Measurements from ENCODE around the gene ANKRD44.

Gene ANKRD44

GRCh38 chr2:197208024-197208423 is 102.6 kb downstream of the ANKRD44 start:
- no peak for DNase-seq (ENCODE audit: low read depth in 2 of 2)

GRCh38 chr2:197207598-197207997 is 103.0 kb downstream of the ANKRD44 start:
- no peak for DNase-seq (ENCODE audit: low read depth in 2 of 2)

- DNase-seq (ENCODE audit: low read depth in 2 of 2): no peak
Measured at GRCh38 chr2:197207106-197207505, 103.5 kb downstream of the ANKRD44 start.

DNA sequence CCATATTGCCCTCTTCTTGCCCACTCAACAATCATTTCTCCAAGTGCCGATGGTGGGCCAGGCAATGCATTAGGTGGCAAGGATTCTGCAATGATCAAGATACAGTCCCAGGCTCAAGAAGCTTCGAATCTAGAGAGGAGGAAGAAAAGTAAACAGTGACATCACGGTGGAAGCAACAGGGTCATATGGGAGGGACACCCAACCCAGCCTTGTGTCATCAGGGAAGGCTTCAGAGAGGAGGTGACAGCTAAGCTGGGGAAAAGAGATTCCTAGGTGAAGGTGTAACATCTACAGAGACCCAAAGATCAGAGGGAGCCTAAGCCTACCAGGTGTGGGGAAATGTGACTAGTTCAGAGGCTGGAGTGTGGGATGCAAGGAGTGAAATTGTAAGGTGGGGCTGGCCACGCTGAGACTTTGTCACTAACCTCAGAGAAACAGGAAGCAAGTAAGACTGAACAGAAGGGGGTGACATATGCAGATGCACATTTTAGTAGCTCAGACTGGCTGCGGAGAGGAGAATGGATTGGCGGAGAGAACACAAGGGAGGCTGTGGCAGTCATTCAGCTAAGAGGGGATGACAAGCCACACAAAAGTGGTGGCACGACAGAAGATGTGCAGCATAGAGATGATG is 104.9 kb downstream of the ANKRD44 start:
- DNase-seq (ENCODE audit: low read depth in 2 of 2): peak; percentile 26 to 40

DNA sequence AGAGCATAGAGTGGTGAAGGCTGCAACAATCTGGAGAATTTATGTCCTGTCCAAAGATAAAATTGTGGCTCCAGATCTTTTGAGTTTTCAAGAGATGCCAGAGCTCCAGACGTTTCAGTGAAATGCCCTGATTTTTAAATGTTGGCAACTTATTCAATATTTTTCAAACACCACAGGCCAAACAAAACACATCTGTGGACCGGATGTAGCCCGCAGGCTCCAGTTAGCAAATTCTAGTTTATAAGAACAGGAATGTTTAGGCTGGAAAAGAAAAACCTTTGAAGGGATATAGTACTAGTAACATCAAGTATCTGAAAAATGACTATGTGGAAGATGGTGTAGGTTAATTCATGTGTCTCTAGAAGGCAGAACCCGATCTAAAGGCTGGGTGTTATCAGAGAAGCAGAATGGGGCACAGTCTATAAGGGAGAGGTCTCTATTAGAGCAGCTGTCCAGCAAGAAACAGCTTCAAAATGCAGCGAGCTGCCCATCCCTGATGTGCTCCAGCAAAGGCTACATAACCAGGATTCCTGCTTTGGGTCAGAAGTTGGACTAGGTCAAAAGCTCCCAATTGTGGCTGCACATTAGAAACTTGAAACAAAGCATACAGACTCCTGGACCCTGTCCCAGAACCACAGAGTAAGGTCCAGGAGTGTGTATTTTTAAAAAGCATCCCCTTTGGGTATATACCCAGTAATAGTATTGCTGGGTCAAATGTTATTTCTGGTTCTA is 105.9 kb downstream of the ANKRD44 start:
- no peak for DNase-seq (ENCODE audit: low read depth in 2 of 2)

GRCh38 chr2:197201874-197202273 is 108.7 kb downstream of the ANKRD44 start:
- DNase-seq (ENCODE audit: low read depth in 2 of 2): no peak

DNA sequence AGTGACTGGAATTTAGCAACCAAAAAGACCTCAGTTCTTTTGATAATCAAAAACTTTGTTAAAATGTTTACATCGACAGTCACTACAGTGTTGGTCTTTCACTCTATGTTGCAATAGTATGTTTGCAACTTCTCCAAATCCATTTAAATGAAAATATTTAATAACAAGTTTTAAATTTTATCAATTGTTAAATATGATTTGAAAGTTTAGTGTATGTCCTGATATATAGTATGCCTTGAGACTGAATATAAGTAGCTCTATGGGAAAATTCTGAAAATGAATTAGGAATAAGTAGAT is 109.9 kb downstream of the ANKRD44 start:
- no peak for DNase-seq (ENCODE audit: low read depth in 2 of 2)

DNA sequence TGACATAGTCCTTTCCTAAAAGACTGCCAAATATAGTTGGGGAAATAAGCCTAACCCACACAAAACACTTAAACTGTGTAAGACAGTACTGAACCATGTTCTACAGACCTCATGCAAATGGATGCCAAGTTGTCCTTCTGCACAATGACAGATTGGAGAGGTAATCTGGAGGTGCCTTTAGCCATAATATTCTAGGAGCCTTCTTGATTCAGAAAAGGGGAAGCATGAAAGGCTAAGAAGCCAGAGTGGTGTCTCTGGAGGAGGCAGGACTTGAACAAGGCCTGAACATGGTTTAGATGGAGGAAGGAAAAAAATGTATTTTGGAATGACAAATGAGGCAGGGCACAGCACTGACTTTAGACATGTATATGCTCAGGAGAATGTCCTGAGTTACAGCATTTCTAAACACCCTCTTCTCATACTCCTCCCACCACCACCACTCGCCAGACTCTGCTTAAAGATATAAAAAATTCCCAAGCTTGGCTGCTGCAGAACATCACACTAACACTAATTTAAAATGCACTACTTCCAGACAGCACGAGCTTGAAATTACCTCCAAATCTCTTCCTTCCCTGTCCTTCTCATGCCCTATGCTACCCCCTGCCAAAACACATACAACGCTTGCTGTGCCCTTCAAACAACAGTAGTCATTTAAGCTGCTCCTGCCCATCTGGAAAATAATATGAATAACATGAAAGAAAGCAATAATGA is 110.4 kb downstream of the ANKRD44 start:
- DNase-seq (ENCODE audit: low read depth in 2 of 2): no peak

DNA sequence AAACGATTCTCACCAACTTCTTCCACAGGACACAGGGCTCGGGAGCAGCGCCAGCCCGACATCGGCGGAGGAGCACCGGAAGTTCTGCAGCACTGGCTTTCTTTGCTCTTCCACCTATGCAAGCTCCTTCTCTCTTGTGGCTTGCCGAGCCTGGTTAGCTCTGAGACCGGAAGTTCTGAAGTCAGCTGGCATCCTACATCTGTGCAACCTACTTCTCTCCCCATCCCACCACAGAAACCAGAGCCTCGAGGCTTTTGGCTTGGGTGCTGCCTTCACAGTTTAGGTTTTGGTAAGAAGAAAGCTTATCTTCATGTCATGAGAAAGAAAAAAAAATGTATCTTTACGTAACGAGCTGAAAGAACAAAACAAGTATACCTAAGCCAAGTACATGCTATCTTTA is 111.7 kb downstream of the ANKRD44 start:
- peak; percentile 46 to 66 for DNase-seq (ENCODE audit: low read depth in 2 of 2)

- no peak for DNase-seq (ENCODE audit: low read depth in 2 of 2)
Measured at GRCh38 chr2:197197895-197198311, 112.7 kb downstream of the ANKRD44 start.

DNA sequence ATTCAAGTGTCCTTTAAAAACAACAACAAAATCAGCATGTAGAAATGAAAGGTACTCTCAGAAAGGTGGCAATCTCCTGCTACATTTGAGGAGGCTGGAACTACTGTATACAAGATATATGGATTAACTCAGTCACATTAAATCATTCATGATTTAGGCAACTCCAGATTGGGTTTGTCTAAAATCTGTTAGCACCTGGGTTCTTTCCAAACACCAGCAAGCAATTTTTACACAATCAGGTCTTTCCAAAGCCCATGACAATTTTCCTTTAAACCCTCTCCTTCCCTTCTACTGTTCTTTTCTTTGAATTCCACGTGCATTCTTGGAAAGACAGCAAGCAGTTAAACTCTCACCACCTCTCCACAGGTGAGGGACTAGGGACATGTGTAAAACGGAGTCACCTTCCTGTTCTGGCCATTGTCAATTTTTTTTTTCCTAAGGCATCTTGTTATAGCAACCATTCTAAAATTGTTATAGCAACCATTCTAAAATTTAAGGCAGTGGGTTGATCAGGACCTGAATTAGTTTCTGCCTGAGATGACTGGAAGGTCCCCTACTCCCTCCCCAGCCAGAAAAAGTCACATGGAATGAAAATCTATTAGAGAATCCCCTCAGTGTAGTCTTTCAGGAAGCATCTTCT is 113.9 kb downstream of the ANKRD44 start:
- no peak for DNase-seq (ENCODE audit: low read depth in 2 of 2)

DNA sequence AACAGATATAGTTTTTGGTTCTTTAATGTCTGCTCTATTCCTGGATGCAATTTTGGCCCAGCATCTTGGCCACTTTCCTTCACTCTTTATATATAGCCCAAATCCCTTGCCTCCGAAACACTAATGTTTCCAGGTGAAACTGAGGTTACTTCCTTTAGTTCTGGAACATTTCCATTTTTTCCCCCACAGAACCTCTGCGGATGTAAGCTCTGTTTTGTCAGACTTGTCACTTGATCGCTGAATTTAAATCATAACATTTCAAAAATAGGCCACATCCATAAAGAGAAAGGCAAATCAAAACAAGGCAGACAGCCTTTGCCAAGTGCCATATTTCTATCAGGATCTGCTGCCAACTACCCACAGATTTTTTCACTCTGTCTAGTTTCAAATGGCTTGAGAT is 115.1 kb downstream of the ANKRD44 start:
- DNase-seq (ENCODE audit: low read depth in 2 of 2): no peak

GRCh38 chr2:197191940-197192322 is 118.6 kb downstream of the ANKRD44 start:
- no peak for DNase-seq (ENCODE audit: low read depth in 2 of 2)

DNA sequence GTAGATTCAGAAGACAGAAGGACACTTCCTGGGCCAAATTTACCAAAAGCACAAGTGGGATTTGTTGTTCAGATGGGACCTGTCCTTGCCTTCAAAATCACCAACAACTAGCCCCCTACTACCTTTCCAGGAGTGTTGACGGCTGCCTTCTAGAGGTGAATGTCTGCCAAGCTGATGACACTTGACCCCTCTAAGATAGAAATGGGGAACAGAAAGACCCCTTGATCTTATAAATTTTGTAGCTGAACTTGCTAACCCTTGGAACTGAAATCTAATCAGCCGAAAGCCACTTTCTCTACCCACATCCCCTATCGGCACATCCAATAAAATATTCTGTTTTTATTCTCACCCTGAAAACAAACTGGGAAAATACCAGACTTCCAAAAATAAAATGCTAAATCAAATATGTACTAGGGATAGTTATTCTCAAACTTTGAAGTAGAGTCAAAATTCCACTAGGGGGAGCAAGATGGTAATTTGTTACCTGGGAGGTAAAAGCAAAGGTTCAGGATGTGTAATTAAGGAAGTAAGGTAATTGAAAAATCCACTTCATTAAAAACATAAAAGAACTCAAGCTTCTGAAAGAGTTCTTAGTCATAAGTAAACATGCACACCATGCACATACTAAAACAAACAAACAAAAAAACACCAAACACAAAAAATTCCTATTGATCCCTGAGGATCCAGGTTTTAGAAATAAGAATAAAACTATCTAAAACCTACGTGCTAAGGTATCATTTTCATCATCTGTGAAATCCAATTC is 119.2 kb downstream of the ANKRD44 start:
- no peak for DNase-seq (ENCODE audit: low read depth in 2 of 2)

DNA sequence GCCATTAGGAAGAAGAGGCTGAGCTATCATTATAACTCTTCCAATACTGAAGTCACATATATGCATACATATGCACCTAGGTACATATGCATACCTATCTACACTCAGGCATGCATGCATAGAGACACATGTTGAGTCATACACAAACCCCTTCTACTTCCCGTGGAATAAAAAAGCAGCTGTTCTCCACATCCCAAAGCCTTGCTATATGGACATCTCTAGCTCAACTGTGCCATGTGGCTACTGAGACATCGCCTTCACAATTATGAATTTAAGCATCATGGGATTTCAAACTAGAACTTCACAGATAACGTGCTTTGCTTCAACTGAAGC is 120.5 kb downstream of the ANKRD44 start:
- DNase-seq (ENCODE audit: low read depth in 2 of 2): no peak

DNA sequence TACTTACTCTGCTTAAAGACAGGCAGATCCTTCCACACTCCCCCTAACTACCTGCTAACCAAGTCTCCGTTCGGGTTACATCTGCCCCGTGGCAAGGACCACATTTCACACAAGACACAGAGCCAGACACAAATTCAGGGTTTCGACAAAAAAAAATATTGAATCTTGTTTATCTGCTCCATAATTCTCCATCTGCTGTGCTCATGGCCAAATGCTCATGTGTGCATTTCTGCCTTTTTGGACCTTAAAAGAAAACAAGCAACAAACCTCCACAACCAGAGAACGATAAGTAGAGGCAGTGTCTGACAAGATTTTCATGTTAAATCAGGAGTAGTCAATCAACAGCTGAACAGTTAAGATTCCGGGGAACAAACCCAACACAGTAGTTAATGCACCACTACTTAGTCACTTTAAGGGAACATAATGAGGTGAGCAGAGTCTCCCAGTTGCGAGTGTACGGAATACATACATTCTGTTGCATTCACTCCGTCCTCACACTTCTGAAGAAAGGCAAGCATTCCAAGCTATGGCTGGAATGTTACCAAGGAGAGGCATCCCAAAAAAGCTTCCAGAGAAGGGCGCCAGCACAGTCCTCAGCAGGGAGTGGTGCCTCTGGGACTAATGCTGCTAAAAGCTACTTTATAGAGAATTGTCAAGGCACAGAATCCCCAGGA is 121.0 kb downstream of the ANKRD44 start:
- DNase-seq (ENCODE audit: low read depth in 2 of 2): no peak

GRCh38 chr2:197185676-197186075 is 124.9 kb downstream of the ANKRD44 start:
- DNase-seq (ENCODE audit: low read depth in 2 of 2): no peak

DNA sequence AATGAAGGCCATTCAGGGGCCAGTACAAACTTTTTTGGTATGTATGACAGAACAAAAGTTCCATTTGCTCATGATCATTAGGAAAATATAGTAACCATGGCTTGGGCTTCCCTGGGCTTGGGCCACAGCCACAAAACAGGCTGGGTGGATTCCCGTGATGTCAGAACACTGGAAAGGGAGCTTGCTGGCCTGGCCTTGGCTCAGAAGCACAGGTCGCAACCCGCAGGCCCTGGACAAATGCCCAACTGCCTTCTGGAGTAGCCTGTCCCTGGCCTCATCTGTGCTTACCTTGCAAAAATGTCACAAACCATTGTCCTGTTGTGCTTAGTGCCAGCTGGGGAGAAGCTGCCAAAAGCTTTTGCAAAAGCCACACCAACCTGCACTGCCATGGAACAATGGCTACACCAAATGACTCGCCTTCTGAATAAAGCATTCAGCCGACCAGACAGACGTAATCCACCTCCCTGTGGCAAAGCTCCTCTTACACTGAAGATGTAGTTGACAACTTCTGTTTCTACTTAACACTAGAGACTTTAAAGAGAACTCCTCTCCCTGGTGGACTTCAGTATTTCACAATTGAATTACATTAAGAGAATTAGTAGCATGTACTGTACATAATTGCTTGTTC is 125.5 kb downstream of the ANKRD44 start:
- DNase-seq (ENCODE audit: low read depth in 2 of 2): no peak

- DNase-seq (ENCODE audit: low read depth in 2 of 2): no peak
Measured at GRCh38 chr2:197183355-197183754, 127.2 kb downstream of the ANKRD44 start.

- no peak for DNase-seq (ENCODE audit: low read depth in 2 of 2)
Measured at GRCh38 chr2:197182668-197183067, 127.9 kb downstream of the ANKRD44 start.

- no peak for DNase-seq (ENCODE audit: low read depth in 2 of 2)
Measured at GRCh38 chr2:197181491-197181890, 129.1 kb downstream of the ANKRD44 start.
